ENCODE results near the gene OPA3. TPM values are rescaled to one million over a fixed set of nuclear protein-coding genes. Genes with fewer than 3 reads are reported as not detected.
A peak's percentile ranks its signal among the peaks of the same experiment; 100 is the strongest.

The OPA3 gene
- total RNA-seq, 1 experiment from 2014 or later: 10.1 TPM

DNA sequence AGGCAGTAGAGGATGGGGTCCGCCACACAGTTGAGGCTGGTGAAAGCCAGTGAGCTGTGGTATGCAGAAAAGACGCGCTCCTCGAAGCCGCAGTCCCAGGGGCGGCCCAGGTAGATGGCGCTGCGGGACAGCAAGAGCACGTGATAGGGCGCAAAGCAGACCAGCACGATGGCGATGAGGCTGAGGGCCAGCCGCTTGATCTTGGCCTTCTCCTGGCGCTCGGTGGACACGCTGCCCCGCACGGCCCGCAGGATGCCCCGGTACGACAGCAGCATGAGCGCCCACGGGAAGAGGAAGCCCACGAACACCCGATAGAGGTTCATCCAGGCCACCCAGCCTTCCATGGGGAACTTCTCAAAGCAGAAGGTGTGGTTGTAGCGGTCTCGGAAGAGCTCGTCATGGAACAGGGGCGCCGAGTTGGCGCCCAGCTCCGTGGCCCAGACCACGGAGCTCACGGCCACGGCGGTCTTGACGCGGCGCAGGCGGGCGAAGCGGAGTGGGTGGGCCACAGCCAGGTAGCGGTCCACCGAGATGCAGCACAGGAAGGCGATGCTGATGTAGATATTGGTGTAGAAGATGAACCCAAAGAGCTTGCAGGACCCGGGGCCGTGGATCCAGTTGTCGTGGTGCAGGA, 6.5 kb upstream of the OPA3 start (continued):
- TF ChIP-seq FOXK1 (CRISPR knock-in tag; IDR thresholded peaks at IDR 0.05): peak; percentile 84
- no peak for TF ChIP-seq MLX (CRISPR knock-in tag; IDR thresholded peaks at IDR 0.05)
- no peak for TF ChIP-seq FOXJ3 (CRISPR knock-in tag; IDR thresholded peaks at IDR 0.05; ENCODE audit: borderline replicate concordance)
- no peak for TF ChIP-seq E2F1 (CRISPR knock-in tag; IDR thresholded peaks at IDR 0.05)
- no peak for TF ChIP-seq PRDM15 (CRISPR knock-in tag; IDR thresholded peaks at IDR 0.05)
- no peak for TF ChIP-seq ZNF138 (CRISPR knock-in tag; conservative IDR thresholded peaks at IDR 0.05)
- TF ChIP-seq, protein P1, sequence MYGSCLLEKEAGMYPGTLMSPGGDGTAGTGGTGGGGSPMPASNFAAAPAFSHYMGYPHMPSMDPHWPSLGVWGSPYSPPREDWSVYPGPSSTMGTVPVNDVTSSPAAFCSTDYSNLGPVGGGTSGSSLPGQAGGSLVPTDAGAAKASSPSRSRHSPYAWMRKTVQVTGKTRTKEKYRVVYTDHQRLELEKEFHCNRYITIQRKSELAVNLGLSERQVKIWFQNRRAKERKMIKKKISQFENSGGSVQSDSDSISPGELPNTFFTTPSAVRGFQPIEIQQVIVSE (CRISPR knock-in tag; IDR thresholded peaks at IDR 0.05; ENCODE audit: borderline replicate concordance): no peak
- TF ChIP-seq, protein P2, sequence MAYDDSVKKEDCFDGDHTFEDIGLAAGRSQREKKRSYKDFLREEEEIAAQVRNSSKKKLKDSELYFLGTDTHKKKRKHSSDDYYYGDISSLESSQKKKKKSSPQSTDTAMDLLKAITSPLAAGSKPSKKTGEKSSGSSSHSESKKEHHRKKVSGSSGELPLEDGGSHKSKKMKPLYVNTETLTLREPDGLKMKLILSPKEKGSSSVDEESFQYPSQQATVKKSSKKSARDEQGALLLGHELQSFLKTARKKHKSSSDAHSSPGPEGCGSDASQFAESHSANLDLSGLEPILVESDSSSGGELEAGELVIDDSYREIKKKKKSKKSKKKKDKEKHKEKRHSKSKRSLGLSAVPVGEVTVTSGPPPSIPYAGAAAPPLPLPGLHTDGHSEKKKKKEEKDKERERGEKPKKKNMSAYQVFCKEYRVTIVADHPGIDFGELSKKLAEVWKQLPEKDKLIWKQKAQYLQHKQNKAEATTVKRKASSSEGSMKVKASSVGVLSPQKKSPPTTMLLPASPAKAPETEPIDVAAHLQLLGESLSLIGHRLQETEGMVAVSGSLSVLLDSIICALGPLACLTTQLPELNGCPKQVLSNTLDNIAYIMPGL (CRISPR knock-in tag; IDR thresholded peaks at IDR 0.05): peak; percentile 81
- TF ChIP-seq, protein P3, sequence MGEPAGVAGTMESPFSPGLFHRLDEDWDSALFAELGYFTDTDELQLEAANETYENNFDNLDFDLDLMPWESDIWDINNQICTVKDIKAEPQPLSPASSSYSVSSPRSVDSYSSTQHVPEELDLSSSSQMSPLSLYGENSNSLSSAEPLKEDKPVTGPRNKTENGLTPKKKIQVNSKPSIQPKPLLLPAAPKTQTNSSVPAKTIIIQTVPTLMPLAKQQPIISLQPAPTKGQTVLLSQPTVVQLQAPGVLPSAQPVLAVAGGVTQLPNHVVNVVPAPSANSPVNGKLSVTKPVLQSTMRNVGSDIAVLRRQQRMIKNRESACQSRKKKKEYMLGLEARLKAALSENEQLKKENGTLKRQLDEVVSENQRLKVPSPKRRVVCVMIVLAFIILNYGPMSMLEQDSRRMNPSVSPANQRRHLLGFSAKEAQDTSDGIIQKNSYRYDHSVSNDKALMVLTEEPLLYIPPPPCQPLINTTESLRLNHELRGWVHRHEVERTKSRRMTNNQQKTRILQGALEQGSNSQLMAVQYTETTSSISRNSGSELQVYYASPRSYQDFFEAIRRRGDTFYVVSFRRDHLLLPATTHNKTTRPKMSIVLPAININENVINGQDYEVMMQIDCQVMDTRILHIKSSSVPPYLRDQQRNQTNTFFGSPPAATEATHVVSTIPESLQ (CRISPR knock-in tag; IDR thresholded peaks at IDR 0.05): no peak
- no peak for TF ChIP-seq OVOL2 (CRISPR knock-in tag; IDR thresholded peaks at IDR 0.05; ENCODE audit: borderline replicate concordance)
- TF ChIP-seq IRF2 (CRISPR knock-in tag; IDR thresholded peaks at IDR 0.05; ENCODE audit: borderline replicate concordance, low read depth): no peak
- no peak for TF ChIP-seq JUN (CRISPR knock-in tag; IDR thresholded peaks at IDR 0.05)
- no peak for TF ChIP-seq ZNF219 (CRISPR knock-in tag; IDR thresholded peaks at IDR 0.05; ENCODE audit: borderline replicate concordance)
- TF ChIP-seq NR3C1 (CRISPR knock-in tag; conservative IDR thresholded peaks at IDR 0.05; ENCODE audit: low read depth): no peak
- TF ChIP-seq, protein P4, sequence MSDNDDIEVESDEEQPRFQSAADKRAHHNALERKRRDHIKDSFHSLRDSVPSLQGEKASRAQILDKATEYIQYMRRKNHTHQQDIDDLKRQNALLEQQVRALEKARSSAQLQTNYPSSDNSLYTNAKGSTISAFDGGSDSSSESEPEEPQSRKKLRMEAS (CRISPR knock-in tag; IDR thresholded peaks at IDR 0.05): peak; percentile 99
- TF ChIP-seq SMAD3 (CRISPR knock-in tag; IDR thresholded peaks at IDR 0.05; ENCODE audit: borderline replicate concordance): 0 out of 2 replicates have a peak, but pooled peaks have one; percentile 63
- TF ChIP-seq, protein P5, sequence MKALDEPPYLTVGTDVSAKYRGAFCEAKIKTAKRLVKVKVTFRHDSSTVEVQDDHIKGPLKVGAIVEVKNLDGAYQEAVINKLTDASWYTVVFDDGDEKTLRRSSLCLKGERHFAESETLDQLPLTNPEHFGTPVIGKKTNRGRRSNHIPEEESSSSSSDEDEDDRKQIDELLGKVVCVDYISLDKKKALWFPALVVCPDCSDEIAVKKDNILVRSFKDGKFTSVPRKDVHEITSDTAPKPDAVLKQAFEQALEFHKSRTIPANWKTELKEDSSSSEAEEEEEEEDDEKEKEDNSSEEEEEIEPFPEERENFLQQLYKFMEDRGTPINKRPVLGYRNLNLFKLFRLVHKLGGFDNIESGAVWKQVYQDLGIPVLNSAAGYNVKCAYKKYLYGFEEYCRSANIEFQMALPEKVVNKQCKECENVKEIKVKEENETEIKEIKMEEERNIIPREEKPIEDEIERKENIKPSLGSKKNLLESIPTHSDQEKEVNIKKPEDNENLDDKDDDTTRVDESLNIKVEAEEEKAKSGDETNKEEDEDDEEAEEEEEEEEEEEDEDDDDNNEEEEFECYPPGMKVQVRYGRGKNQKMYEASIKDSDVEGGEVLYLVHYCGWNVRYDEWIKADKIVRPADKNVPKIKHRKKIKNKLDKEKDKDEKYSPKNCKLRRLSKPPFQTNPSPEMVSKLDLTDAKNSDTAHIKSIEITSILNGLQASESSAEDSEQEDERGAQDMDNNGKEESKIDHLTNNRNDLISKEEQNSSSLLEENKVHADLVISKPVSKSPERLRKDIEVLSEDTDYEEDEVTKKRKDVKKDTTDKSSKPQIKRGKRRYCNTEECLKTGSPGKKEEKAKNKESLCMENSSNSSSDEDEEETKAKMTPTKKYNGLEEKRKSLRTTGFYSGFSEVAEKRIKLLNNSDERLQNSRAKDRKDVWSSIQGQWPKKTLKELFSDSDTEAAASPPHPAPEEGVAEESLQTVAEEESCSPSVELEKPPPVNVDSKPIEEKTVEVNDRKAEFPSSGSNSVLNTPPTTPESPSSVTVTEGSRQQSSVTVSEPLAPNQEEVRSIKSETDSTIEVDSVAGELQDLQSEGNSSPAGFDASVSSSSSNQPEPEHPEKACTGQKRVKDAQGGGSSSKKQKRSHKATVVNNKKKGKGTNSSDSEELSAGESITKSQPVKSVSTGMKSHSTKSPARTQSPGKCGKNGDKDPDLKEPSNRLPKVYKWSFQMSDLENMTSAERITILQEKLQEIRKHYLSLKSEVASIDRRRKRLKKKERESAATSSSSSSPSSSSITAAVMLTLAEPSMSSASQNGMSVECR (CRISPR knock-in tag; IDR thresholded peaks at IDR 0.05; ENCODE audit: borderline replicate concordance): peak; percentile 72; the same call in 1 of the 2 replicates
- TF ChIP-seq, protein P6, sequence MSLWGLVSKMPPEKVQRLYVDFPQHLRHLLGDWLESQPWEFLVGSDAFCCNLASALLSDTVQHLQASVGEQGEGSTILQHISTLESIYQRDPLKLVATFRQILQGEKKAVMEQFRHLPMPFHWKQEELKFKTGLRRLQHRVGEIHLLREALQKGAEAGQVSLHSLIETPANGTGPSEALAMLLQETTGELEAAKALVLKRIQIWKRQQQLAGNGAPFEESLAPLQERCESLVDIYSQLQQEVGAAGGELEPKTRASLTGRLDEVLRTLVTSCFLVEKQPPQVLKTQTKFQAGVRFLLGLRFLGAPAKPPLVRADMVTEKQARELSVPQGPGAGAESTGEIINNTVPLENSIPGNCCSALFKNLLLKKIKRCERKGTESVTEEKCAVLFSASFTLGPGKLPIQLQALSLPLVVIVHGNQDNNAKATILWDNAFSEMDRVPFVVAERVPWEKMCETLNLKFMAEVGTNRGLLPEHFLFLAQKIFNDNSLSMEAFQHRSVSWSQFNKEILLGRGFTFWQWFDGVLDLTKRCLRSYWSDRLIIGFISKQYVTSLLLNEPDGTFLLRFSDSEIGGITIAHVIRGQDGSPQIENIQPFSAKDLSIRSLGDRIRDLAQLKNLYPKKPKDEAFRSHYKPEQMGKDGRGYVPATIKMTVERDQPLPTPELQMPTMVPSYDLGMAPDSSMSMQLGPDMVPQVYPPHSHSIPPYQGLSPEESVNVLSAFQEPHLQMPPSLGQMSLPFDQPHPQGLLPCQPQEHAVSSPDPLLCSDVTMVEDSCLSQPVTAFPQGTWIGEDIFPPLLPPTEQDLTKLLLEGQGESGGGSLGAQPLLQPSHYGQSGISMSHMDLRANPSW (CRISPR knock-in tag; conservative IDR thresholded peaks at IDR 0.05; ENCODE audit: low read depth): no peak
- no peak for TF ChIP-seq GTF2I (CRISPR knock-in tag; conservative IDR thresholded peaks at IDR 0.05)
- TF ChIP-seq GABPB1 (CRISPR knock-in tag; IDR thresholded peaks at IDR 0.05): 0 out of 2 replicates have a peak, but pooled peaks have one; percentile 25

Measured in WTC11 (cell line).